Measurements from ENCODE around the gene WDR91. TPM values are rescaled to one million over a fixed set of nuclear protein-coding genes. Genes with fewer than 3 reads are reported as not detected.

WDR91 gene
- total RNA-seq, 1 experiment from 2014 or later: 7.0 TPM

DNA sequence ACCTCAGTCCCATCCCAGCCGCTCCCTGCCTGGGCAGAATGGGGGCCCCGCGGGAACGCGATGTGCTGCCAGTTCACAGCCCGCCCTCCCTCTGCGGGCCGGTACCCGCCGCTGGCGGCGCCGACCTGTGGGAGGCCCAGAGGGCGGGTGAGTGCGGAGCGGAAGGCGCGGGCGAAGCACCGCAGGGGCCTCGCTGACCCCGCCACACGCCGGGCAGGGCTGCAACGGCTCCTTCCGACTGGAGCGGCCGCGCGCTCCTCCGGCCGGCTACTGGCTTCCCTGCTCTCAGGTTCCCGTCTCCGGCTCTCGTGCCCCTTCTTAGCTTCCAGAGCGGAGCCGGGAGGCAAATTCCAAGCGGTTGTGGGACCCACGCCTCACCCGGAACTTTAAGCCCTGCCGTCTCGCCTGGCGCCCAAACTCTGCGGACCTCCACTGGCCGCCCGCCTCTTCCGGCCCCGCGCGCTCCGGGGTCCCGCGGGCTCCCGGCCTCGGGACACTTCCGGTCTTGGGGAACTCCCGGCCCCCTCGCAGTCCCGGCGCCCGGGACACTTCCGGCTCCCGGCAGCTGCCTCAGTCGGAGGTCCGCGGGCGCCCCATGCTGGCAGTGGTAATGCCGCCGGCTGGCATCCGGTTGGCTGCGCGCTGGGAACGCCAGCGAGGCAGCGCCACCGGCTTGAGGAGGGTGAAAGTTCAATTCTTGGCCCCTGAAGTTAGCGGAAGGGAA lies 40.9 kb downstream of the WDR91 start, which contains the start of gene CYREN:
Gene CYREN, minus strand, starts transcription at position 434 of the 724 bp plus-strand sequence. CDS start 1,785 bp downstream, outside the sequence.
- CTCF ChIA-PET: interaction anchor here (1.5 kb wide), 1 partner anchor 10 kb away, joined by 4 read pairs; no protein-coding TSS in a partner anchor
- TF ChIP-seq EZH2 (IDR thresholded peaks at IDR 0.05; ENCODE audit: borderline replicate concordance, low read depth, low read length, poor library complexity, severe bottlenecking): no peak
- TF ChIP-seq, protein P1, sequence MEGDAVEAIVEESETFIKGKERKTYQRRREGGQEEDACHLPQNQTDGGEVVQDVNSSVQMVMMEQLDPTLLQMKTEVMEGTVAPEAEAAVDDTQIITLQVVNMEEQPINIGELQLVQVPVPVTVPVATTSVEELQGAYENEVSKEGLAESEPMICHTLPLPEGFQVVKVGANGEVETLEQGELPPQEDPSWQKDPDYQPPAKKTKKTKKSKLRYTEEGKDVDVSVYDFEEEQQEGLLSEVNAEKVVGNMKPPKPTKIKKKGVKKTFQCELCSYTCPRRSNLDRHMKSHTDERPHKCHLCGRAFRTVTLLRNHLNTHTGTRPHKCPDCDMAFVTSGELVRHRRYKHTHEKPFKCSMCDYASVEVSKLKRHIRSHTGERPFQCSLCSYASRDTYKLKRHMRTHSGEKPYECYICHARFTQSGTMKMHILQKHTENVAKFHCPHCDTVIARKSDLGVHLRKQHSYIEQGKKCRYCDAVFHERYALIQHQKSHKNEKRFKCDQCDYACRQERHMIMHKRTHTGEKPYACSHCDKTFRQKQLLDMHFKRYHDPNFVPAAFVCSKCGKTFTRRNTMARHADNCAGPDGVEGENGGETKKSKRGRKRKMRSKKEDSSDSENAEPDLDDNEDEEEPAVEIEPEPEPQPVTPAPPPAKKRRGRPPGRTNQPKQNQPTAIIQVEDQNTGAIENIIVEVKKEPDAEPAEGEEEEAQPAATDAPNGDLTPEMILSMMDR (conservative IDR thresholded peaks at IDR 0.05; ENCODE audit: low read depth, low read length): peak; percentile 70
- Histone ChIP-seq H3K36me3 (ENCODE audit: insufficient read depth, low read length, poor library complexity, severe bottlenecking) (peaks cover 27% of the 10 kb centered on the region), H3K27me3 (replicated peaks; ENCODE audit: insufficient read depth, low read depth, low read length, poor library complexity) (no peaks in the 10 kb centered on the region), H3K27ac (ENCODE audit: low read depth, low read length, poor library complexity, severe bottlenecking) (peak within 1 kb of the TSS; percentile 95), H3K4me1 (ENCODE audit: insufficient read depth, low read length, poor library complexity, severe bottlenecking) (peaks cover 7% of the 10 kb centered on the region), H3K9me3 (ENCODE audit: low read depth, low read length, poor library complexity, severe bottlenecking) (no peaks in the 10 kb centered on the region), H3K4me3 (ENCODE audit: low read depth, low read length, poor library complexity, severe bottlenecking) (peak within 1 kb of the TSS; percentile 92)
- POLR2A ChIA-PET (ENCODE audit: low non-redundant PET): no interaction called here
- DNase-seq (ENCODE audit: low spot score): peak; percentile 96
- BruUV-seq (replicated peaks): no TSS peak
- intact Hi-C loops (cut with micrococcal nuclease; ENCODE audit: unreplicated experiment): loop anchor here (2.0 to 10.0 kb wide), 3 partner anchors 42 to 184 kb away; partner anchors contain the start of genes AGBL3 and WDR91

GRCh38 chr7:135169964-135170273 lies 41.4 kb downstream of the WDR91 start:
- H3K36me3 ChIP-seq (ENCODE audit: insufficient read depth, low read length, poor library complexity, severe bottlenecking): peaks cover 27% of the 10 kb centered on the region
- H3K27ac ChIP-seq (ENCODE audit: low read depth, low read length, poor library complexity, severe bottlenecking): peak overlapping the region; percentile 95
- peak overlapping the region; percentile 92 for H3K4me3 ChIP-seq (ENCODE audit: low read depth, low read length, poor library complexity, severe bottlenecking)
- no peaks in the 10 kb centered on the region for H3K9me3 ChIP-seq (ENCODE audit: low read depth, low read length, poor library complexity, severe bottlenecking)
- TF ChIP-seq EZH2 (IDR thresholded peaks at IDR 0.05; ENCODE audit: borderline replicate concordance, low read depth, low read length, poor library complexity, severe bottlenecking): no peak
- TF ChIP-seq, protein P1 (conservative IDR thresholded peaks at IDR 0.05; ENCODE audit: low read depth, low read length): no peak
- no peaks in the 10 kb centered on the region for H3K27me3 ChIP-seq (replicated peaks; ENCODE audit: insufficient read depth, low read depth, low read length, poor library complexity)
- intact Hi-C loops (cut with micrococcal nuclease; ENCODE audit: unreplicated experiment): loop anchor here (2.0 to 10.0 kb wide), 3 partner anchors 42 to 183 kb away; partner anchors contain the start of genes AGBL3 and WDR91
- DNase-seq (ENCODE audit: low spot score): peak; percentile 50
- POLR2A ChIA-PET (ENCODE audit: low non-redundant PET): no interaction called here
- CTCF ChIA-PET: interaction anchor here (1.5 kb wide), 1 partner anchor 9 kb away, joined by 4 read pairs; no protein-coding TSS in a partner anchor
- H3K4me1 ChIP-seq (ENCODE audit: insufficient read depth, low read length, poor library complexity, severe bottlenecking): peaks cover 7% of the 10 kb centered on the region
- no TSS peak for BruUV-seq (replicated peaks)

- POLR2A ChIA-PET (ENCODE audit: low non-redundant PET): no interaction called here
- CTCF ChIA-PET: interaction anchor here (1.5 kb wide), 1 partner anchor 9 kb away, joined by 4 read pairs; no protein-coding TSS in a partner anchor
- Histone ChIP-seq H3K27ac (ENCODE audit: low read depth, low read length, poor library complexity, severe bottlenecking) (peak overlapping the region; percentile 95), H3K9me3 (ENCODE audit: low read depth, low read length, poor library complexity, severe bottlenecking) (no peaks in the 10 kb centered on the region), H3K4me3 (ENCODE audit: low read depth, low read length, poor library complexity, severe bottlenecking) (peak overlapping the region; percentile 92), H3K36me3 (ENCODE audit: insufficient read depth, low read length, poor library complexity, severe bottlenecking) (peaks cover 30% of the 10 kb centered on the region), H3K27me3 (replicated peaks; ENCODE audit: insufficient read depth, low read depth, low read length, poor library complexity) (no peaks in the 10 kb centered on the region), H3K4me1 (ENCODE audit: insufficient read depth, low read length, poor library complexity, severe bottlenecking) (peaks cover 7% of the 10 kb centered on the region)
- BruUV-seq (replicated peaks): TSS peak; percentile 60
- TF ChIP-seq EZH2 (IDR thresholded peaks at IDR 0.05; ENCODE audit: borderline replicate concordance, low read depth, low read length, poor library complexity, severe bottlenecking): no peak
- TF ChIP-seq, protein P1 (conservative IDR thresholded peaks at IDR 0.05; ENCODE audit: low read depth, low read length): peak; percentile 56
- peak; percentile 35 for DNase-seq (ENCODE audit: low spot score)
- intact Hi-C loops (cut with micrococcal nuclease; ENCODE audit: unreplicated experiment): no loop called here
These were observed 42.0 kb downstream of the WDR91 start for GRCh38 chr7:135169141-135169963.

Data from A673 (cell line).